Heart right ventricle (tissue), 16 donors: Measurements from ENCODE around the gene FBXO10. TPM values are rescaled to one million over a fixed set of nuclear protein-coding genes. Genes with fewer than 3 reads are reported as not detected.

ENCODE experiments used
- ATAC-seq, 8 donors: fragments of 200-7000 bp; cut with Tn5 transposase; one replicate each; pipeline ENCODE4 v1.9.1; 2020; ENCODE audit warnings: mild to moderate bottlenecking in 8 of 8, moderate library complexity in 8 of 8, moderate number of reproducible peaks in 1 of 8
- DNase-seq, 2 donors: peaks; one replicate each; pipeline ENCODE4 v3.0.0-alpha.2; 2020
- H3K27ac ChIP-seq, 10 donors: fragments of 200-600 bp; sonication (generic) in 2 of 10; one replicate each; pipeline versions ENCODE4 v1.5.0 to v1.8.0; 2020 to 2022; ENCODE audit warnings: mild to moderate bottlenecking in 3 of 10
- H3K27me3 ChIP-seq, 7 donors: fragments of 200-600 bp; one replicate each; pipeline ENCODE4 v1.8.0; 2021 to 2022; ENCODE audit warnings: mild to moderate bottlenecking in 2 of 7
- H3K36me3 ChIP-seq, 9 donors: fragments of 200-600 bp; sonication (generic) in 1 of 9; one replicate each; pipeline versions ENCODE4 v1.5.0 to v1.8.0; 2020 to 2022; ENCODE audit warnings: mild to moderate bottlenecking in 2 of 9
- H3K4me1 ChIP-seq, 9 donors: fragments of 200-600 bp; sonication (generic) in 1 of 9; one replicate each; pipeline versions ENCODE4 v1.5.0 to v1.8.0; 2020 to 2022; ENCODE audit warnings: mild to moderate bottlenecking in 4 of 9
- H3K4me3 ChIP-seq, 10 donors: fragments of 200-600 bp; sonication (generic) in 2 of 10; one replicate each; pipeline versions ENCODE4 v1.5.0 to v1.8.0; 2020 to 2022; ENCODE audit warnings: mild to moderate bottlenecking in 7 of 10, moderate library complexity in 2 of 10
- H3K9me3 ChIP-seq, 11 donors: fragments of 200-600 bp in 10 of 11; sonication (generic) in 2 of 11; one replicate each; pipeline versions ENCODE4 v1.5.0 to v1.8.0; 2013 to 2022; ENCODE audit warnings: mild to moderate bottlenecking in 2 of 11, control low read depth in 1 of 11, moderate library complexity in 1 of 11
- WGBS, 2 donors: extraction: QIAGEN DNeasy Blood & Tissue Kit; methylation state at CpG; one replicate each; pipeline ENCODE4 v1.1.7; 2013; ENCODE audit warnings: inconsistent platforms in 1 of 2; 5-methylcytosine and 5-hydroxymethylcytosine counted together
- intact Hi-C, 10 donors: fragments of 100-400 bp; cut with DNase I; formaldehyde crosslinking; loops; one replicate each; pipeline versions ENCODE4 v1.11.1 to v1.14.2; 2022
- polyA plus RNA-seq, 2 donors: library from polyadenylated mRNA; stranded (reverse); fragments of 200-250 nt; gene quantifications; one replicate each; pipeline ENCODE4 v1.2.3, GENCODE V29; 2013
- total RNA-seq, 10 donors: library from RNA; stranded (reverse); fragmentation: NEBNext Ultra II Directional in 3 of 10; extraction: Animal tissue kit (Norgen Biotek cat#: 25700) in 3 of 10; gene quantifications; one replicate each; pipeline versions ENCODE4 v1.2.1 to v1.2.4, GENCODE V29; 2021 to 2023
- TF ChIP-seq, protein P1 (sequence below), 9 donors: fragments of 200-600 bp; sonication (generic) in 2 of 9; IDR thresholded peaks; one replicate each; pipeline versions ENCODE4 v1.5.0 to v1.8.0; 2021 to 2022; ENCODE audit warnings: antibody characterized with exemption in 9 of 9, mild to moderate bottlenecking in 5 of 9, moderate library complexity in 1 of 9
- donor health status: Arrhythmogenic right ventricular cardiomyopathy.
- donor health status: ischemic (EF 13 %, LVEDD 7.1; RV severe dilation, severe dysfunction).
- donor health status: healthy with polysubstance abuse.
- donor health status: DM: no; HTN: yes; CAD: no.
- donor health status: DM: no; HTN: no; CAD: no.
- donor health status: ischemic (EF 25% LVEDD 6.9; RV normal size, moderate dysfunction).
- donor health status: ischemic (EF 25% LVEDD 5.7; RV mildly dilated, moderate dysfunction).
- donor health status: healthy.
- donor health status: DM: yes; HTN: yes; CAD: no.
- donor health status: Ischemic cardiomyopathy.
- donor health status: ischemic (EF 35%, LVEDD 5.7; RV mildly dilated, moderate dysfunction).
- donor health status: nonischemic (EF 11% LVEDD 7.7; RV severe dilation, severe dysfunction).
- donor health status: DM: yes; HTN: yes; CAD: no.
- donor health status: PGD.
- donor health status: ischemic (EF 29% LVEDD 5.4; RV normal size, mild dysfunction).
- donor health status: nonischemic (EF 23%, LVEDD 6.1; RV moderate dilation, normal function).

FBXO10 gene
- total and polyA plus RNA-seq, 12 donors = 2.3 to 7.4 (median 5.8) TPM

DNA sequence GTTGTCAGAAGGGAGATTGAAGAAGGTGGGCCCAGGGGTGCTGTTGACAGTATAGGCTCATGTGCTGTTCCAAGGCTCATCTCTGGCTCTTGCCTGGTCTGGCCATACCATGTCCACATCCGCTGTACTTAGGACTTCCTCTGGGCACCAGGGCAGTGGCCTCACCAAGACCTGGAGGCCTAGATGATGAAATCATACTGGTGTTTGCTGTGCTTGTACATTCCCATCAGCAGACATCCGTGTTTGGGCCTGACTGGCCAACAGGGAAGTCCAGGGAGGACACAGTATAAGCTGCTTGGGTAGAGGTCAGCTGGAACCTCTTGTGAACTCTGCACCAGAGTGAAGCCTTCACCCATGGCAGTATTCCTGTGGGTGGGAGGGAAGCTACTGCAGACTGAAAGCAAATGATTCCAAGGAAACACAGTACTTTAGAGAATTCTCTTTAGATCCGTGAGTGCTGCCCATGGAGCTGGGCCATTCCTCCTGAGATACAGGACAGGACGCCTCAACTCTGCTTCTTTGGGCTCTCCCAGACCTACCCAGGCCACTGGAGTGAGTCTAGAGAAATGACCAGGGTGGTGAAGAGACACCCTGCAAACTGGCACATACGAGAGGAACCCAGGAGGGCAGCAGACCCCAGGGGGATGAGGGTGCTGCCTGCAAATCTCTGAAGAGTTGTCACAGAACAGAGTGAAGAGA, 67.9 kb downstream of the FBXO10 start:
- DNase-seq (no peak), ATAC-seq (peak in 2 of 8 donors; percentile 16 to 34)
- peaks cover 0 to 74% (median under 1%) of the 10 kb centered on the region in 9 donors for H3K36me3 ChIP-seq
- intact Hi-C loops = loop anchor here in 1 of 10 donors (10.0 kb wide), 1 partner anchor 93 kb away; no protein-coding TSS in a partner anchor
- H3K4me1 ChIP-seq = no peaks in the 10 kb centered on the region
- TF ChIP-seq, protein P1, sequence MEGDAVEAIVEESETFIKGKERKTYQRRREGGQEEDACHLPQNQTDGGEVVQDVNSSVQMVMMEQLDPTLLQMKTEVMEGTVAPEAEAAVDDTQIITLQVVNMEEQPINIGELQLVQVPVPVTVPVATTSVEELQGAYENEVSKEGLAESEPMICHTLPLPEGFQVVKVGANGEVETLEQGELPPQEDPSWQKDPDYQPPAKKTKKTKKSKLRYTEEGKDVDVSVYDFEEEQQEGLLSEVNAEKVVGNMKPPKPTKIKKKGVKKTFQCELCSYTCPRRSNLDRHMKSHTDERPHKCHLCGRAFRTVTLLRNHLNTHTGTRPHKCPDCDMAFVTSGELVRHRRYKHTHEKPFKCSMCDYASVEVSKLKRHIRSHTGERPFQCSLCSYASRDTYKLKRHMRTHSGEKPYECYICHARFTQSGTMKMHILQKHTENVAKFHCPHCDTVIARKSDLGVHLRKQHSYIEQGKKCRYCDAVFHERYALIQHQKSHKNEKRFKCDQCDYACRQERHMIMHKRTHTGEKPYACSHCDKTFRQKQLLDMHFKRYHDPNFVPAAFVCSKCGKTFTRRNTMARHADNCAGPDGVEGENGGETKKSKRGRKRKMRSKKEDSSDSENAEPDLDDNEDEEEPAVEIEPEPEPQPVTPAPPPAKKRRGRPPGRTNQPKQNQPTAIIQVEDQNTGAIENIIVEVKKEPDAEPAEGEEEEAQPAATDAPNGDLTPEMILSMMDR (IDR thresholded peaks at IDR 0.05) = no peak
- no peak overlapping the region for H3K27ac ChIP-seq
- H3K27me3 ChIP-seq = no peaks in the 10 kb centered on the region
- no peak overlapping the region for H3K4me3 ChIP-seq
- 94 to 95% methylated on average over 5 of the region's 5 CpGs for WGBS, 2 donors
- H3K9me3 ChIP-seq = no peaks in the 10 kb centered on the region

DNA sequence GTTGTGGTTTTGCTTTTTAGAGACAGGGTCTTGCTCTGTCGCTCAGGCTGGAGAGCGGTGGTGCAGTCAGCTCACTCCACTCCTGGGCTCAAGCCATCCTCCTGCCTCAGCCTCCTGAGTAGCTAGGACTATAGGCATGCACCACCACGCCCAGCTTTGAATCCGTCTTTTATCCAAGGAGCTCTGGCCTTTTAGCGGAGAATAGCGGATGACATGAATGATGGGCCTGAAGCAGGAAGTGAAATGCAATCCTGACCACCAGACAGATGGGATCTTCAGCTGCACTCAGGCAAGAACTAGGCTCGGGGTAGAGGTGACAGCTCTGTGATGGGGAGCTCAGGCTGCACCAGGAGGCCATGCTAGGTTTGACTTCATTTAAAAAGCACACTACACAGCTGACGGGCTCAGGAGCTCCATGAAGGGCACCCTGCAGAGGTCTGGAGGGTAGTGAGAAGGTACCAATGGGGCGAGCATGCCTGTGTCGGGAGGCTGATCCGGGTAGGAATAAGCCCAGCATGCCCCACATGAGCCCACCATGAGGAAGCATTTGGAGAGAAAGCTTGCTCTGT, 68.5 kb downstream of the FBXO10 start:
- no peaks in the 10 kb centered on the region for H3K27me3 ChIP-seq
- no peak overlapping the region for H3K4me3 ChIP-seq
- intact Hi-C loops = loop anchor here in 1 of 10 donors (10.0 kb wide), 1 partner anchor 93 kb away; no protein-coding TSS in a partner anchor
- ATAC-seq = no peak
- H3K36me3 ChIP-seq = peaks cover 0 to 80% (median 3%) of the 10 kb centered on the region in 9 donors
- TF ChIP-seq, protein P1 (IDR thresholded peaks at IDR 0.05) = no peak
- H3K4me1 ChIP-seq = no peaks in the 10 kb centered on the region
- no peaks in the 10 kb centered on the region for H3K9me3 ChIP-seq
- H3K27ac ChIP-seq = no peak overlapping the region
- 96 to 97% methylated on average over 11 of the region's 11 CpGs for WGBS, 2 donors
- DNase-seq = no peak

DNA sequence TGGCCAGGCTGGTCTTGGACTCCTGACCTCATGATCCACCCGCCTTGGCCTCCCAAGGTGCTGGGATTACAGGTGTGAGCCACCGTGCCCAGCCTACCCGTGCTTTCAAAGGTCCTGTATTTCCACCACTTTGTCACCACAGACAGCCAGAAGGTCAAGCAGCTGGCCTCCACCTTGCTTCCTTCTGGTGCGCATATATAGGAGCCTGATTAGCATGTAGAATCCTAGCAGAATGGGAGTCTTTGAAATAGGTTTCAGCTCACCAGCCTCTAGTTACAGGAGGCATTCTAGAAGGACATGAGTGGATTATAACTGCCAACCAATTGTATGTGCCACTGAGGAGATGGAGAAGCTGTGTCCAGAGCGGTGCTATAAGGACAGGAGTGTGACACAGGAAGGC, 71.6 kb downstream of the FBXO10 start:
- WGBS, 2 donors = 92 to 97% methylated on average over 5 of the region's 5 CpGs
- no peaks in the 10 kb centered on the region for H3K27me3 ChIP-seq
- intact Hi-C loops = loop anchor here in 1 of 10 donors (10.0 kb wide), 1 partner anchor 90 kb away; no protein-coding TSS in a partner anchor

DNA sequence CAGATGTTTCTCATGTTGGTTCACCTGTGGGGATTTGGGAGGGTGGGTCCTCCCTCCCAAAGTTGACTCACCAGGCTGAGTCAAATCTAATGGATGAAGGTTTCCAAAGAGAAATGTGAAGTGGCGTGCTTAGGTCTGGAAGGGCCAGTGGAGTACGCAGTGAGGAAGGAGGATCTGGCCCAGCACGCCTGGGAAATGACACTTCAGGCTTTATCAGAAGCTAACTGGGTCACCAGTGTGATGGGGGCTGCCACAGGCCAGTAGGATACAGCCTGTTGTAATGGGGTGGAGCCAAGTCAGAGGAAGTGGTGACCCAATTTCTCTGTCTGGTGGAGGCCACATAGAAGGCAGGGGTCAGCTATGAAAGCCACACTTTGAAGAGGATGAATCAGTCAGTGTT, 72.4 kb downstream of the FBXO10 start:
- TF ChIP-seq, protein P1 (IDR thresholded peaks at IDR 0.05) = no peak
- 74 to 78% methylated on average over 3 of the region's 3 CpGs for WGBS, 2 donors
- no peaks in the 10 kb centered on the region for H3K27me3 ChIP-seq
- no peak for DNase-seq
- ATAC-seq = peak in 6 of 8 donors; percentile 31 to 81 (median 54)
- peaks cover 0 to 96% (median 18%) of the 10 kb centered on the region in 9 donors for H3K36me3 ChIP-seq
- no peak overlapping the region for H3K4me3 ChIP-seq
- no peak overlapping the region for H3K27ac ChIP-seq
- H3K4me1 ChIP-seq = no peaks in the 10 kb centered on the region
- no peaks in the 10 kb centered on the region for H3K9me3 ChIP-seq
- intact Hi-C loops = loop anchor here in 1 of 10 donors (10.0 kb wide), 1 partner anchor 89 kb away; no protein-coding TSS in a partner anchor

More for the DNA sequence above, 71.6 kb downstream of the FBXO10 start:
- ATAC-seq (no peak), DNase-seq (no peak)
- peaks cover 0 to 91% (median 17%) of the 10 kb centered on the region in 9 donors for H3K36me3 ChIP-seq
- H3K4me3 ChIP-seq = no peak overlapping the region
- no peaks in the 10 kb centered on the region for H3K9me3 ChIP-seq
- H3K4me1 ChIP-seq = no peaks in the 10 kb centered on the region
- H3K27ac ChIP-seq = no peak overlapping the region
- TF ChIP-seq, protein P1 (IDR thresholded peaks at IDR 0.05) = no peak
